SU-DHL-6 (cell line): Measurements from ENCODE around the gene PRDX1.

ENCODE experiments used
- EZH2phosphoT487 ChIP-seq: fragments of 200-600 bp; sonication (generic), shearing (Covaris generic); conservative IDR thresholded peaks from 2 replicates; pipeline ENCODE4 v1.6.1; 2018; ENCODE audit warnings: mild to moderate bottlenecking, antibody characterized with exemption, low read length, moderate library complexity, mixed read lengths
- TF ChIP-seq, protein P1 (sequence below): fragments of 200-600 bp; sonication (generic); IDR thresholded peaks from one replicate; pipeline ENCODE4 v1.5.1; 2017; ENCODE audit warnings: antibody characterized with exemption, mild to moderate bottlenecking, low read length, moderate library complexity; ENCODE audit not compliant: insufficient read depth, poor library complexity, severe bottlenecking

DNA sequence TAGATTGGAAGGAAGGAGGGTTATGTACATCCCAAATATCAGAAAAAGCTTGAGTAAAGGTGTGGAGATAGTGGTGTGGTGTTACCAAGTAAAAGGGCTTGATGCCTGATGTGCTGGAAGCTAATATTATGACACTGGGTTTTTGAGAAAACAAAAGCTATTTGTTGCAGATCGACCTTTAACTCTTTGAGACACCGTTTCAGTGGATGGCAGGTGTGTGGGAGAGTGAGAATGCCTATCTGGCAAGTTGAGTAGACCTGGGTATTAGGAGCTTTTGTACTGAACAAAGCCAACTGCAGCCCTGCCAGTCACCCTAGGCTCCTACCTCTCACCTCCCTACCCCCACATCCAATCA, 20.2 kb downstream of the PRDX1 start:
- TF ChIP-seq, protein P1, sequence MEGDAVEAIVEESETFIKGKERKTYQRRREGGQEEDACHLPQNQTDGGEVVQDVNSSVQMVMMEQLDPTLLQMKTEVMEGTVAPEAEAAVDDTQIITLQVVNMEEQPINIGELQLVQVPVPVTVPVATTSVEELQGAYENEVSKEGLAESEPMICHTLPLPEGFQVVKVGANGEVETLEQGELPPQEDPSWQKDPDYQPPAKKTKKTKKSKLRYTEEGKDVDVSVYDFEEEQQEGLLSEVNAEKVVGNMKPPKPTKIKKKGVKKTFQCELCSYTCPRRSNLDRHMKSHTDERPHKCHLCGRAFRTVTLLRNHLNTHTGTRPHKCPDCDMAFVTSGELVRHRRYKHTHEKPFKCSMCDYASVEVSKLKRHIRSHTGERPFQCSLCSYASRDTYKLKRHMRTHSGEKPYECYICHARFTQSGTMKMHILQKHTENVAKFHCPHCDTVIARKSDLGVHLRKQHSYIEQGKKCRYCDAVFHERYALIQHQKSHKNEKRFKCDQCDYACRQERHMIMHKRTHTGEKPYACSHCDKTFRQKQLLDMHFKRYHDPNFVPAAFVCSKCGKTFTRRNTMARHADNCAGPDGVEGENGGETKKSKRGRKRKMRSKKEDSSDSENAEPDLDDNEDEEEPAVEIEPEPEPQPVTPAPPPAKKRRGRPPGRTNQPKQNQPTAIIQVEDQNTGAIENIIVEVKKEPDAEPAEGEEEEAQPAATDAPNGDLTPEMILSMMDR, result no peak
- TF ChIP-seq EZH2phosphoT487, result no peak
